ENCODE data around the gene RNU1-1.
"Not testable (repeated sequence)": the region's sequence is repeated elsewhere in the genome, so short reads cannot be mapped to it uniquely, and the experiment has no call there.

Gene RNU1-1

GRCh38 chr1:16514107-16515055 is at the start of gene RNU1-1:
Gene RNU1-1 (minus strand): TSS chr1:16514285.
- Histone ChIP-seq H3K4me3 (peak within 1 kb of the TSS in 6 of 7 experiments; percentile 13 to 30 (median 17)), H3K27ac (peak within 1 kb of the TSS in 20 of 21 experiments; percentile 73 to 100 (median 87))

DNA sequence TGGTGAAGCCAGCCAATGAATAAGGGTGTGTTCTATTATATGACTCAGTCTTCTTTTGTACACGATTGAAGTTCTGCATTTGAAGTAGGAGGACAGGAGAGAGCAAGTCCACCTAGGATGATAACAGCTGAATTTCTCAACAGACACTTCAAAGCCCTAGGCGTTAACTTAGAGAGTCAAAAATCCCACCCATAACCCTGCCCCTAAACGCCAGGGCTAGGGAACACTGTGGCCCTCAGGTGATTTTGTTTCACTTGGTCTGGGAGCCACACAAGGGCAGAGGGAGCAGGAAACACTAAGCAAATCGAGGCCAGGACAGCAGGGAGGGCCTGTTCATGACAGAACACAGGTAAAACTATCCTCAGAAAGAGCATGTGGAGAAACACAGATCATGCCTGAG is 47.0 kb upstream of the RNU1-1 start:
- H3K4me3 ChIP-seq, H3K27ac ChIP-seq: not testable (repeated sequence)

GRCh38 chr1:16560498-16560897 is 46.4 kb upstream of the RNU1-1 start:
- H3K27ac ChIP-seq, H3K4me3 ChIP-seq: not testable (repeated sequence)

DNA sequence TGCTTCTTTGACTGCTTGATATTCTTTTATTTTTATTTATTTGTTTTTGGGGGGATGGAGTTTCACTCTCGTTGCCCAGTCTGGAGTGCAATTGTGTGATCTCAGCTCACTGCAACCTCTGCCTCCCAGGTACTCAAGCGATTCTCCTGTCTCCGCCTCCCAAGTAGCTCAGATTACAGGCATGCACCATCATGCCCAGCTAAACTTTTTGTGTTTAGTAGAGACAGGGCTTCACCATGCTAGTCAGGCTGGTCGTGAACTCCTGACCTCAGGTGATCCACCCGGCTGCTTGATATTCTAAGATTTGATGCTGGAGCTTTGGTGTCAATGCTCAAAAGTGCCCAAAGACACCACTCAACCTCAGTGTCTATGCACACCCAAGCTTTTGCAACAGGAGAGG is 45.6 kb upstream of the RNU1-1 start:
- H3K27ac ChIP-seq, H3K4me3 ChIP-seq: not testable (repeated sequence)

DNA sequence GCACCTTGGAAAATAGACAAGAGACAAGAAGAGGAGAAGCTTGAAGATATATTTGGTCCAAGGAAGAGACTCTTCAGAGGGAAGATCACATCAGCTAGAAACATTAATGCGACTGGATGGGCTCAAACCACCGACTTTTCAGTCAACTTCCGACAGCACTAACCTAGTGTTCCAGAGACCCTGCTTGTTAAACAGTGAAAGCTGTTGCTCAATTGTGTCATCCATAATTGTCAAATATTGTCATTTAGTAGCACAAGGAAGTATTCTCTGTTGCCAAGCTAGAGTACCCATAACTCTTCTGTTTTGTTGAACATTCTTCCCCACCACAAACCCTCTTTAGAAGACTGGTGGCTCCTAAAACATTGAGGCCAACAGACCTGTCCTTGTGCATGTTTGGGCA is 42.9 kb upstream of the RNU1-1 start:
- not testable (repeated sequence) for H3K27ac ChIP-seq

DNA sequence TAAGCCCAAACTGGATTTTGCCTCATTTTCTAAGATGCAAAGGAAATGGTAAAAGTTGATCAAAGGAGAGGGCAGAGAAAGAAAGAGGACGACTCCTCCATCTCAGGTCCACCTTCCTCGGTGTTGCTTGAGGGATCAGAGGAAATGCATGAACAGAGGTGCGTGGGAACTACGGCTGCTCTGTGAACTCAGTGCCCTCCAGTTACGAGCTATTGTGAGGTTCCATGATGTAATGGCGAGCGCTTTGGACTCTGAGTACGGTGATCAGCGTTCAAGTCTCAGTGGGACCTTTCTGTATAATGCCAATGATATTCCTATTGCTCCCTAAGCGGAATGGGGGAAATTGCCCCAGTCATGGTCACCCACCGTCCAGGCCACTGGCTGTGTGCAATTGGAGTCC is 39.2 kb upstream of the RNU1-1 start:
- H3K4me3 ChIP-seq, H3K27ac ChIP-seq: not testable (repeated sequence)

More for the DNA sequence above, 42.9 kb upstream of the RNU1-1 start:
- H3K4me3 ChIP-seq: not testable (repeated sequence)

- H3K4me3 ChIP-seq: not testable (repeated sequence)
Measured at GRCh38 chr1:16550212-16550918, 36.3 kb upstream of the RNU1-1 start.

DNA sequence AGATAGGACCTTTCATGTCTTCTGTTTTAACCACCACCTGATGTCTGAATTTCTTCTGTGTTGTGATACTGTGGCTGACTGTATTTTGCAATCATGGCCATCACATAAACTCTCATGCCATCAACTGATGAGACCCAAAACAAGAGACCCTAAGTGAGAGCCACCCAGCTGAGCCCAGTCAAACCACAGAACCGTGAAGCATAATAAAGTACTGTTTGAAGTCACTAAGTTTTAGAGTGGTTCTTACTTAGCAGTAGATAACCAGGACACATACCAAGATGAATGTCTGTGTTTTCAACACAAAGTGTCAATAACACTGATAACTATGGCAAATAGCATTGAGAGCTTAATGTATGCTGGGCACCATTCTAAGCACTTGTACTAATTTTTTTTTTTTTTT is 35.5 kb upstream of the RNU1-1 start:
- H3K4me3 ChIP-seq, H3K27ac ChIP-seq: not testable (repeated sequence)

More at GRCh38 chr1:16550212-16550918, 36.3 kb upstream of the RNU1-1 start:
- H3K27ac ChIP-seq: not testable (repeated sequence)

DNA sequence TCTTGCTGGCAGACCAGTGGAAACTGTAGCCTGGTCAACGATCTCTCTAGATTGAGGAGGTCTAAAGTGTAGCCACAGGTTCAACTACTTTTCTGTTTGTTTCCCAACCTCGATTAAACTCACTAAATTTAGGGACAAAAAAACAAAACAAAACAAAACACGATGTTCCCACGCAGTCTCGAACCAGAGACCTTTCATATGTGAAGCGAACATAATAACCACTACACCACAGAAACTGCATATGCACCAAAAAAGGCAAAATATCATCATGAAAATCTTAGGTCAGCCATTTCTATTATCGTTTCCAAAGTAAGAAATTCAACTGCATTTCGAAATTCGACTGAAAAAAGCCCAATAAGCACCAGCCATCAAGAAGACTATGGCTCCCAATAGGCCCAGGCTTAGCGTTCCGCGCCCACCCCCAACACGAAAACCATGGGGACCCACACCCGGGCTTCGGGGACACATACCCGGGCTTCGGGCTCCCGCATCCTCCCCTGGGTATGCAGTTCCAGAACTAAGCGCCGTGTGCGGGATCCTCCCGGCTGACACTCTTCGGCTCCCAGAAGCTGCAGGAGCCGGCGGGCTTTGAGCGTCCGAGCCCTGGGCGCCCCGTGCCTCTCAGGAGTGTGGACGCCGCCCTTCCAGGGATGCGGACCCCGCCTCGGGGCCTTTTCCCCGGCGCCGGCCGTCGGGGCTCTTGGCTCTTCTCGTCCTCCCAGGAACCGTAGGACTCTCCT is 33.6 kb upstream of the RNU1-1 start:
- H3K27ac ChIP-seq, H3K4me3 ChIP-seq: not testable (repeated sequence)

DNA sequence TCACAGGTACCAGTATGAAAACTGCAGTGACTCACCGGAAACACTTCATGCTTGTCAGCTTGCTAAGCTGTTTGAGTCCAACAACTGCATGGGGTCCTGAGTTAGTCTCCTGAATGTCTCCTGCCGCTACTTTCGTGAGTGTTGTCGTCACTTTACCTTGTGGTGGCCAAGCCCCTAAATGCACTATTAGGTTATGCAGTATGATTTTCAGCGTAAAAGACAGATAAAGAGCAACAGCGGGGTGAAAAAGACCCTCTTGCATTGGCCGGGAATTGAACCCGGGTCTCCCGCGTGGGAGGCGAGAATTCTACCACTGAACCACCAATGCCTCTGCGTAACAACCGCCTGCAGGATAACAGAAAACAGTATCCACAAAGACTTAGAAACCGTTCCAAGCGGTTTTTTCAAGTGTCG is 31.6 kb upstream of the RNU1-1 start:
- not testable (repeated sequence) for H3K27ac ChIP-seq, H3K4me3 ChIP-seq

DNA sequence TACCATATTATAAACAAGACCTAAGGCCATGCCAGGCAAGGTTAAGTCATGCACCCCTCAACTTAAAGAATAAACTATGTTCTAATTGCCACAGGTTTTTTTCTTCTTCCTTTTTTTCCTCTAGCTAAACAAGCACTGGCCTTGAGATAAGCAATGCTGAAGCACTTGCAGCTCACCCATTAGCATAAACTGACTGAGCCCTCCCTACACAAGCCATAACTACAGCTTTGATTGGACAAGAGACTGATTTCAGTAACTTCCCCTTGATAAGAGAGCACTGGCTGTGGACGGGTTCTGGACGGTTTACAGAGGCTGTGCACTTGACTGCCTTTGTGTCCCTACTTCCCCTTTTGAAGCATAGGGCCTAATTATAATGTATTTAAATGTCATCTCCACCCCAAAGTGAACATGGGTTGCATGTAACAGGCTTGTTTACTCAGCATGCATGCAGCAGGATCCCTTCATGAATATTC is 26.4 kb upstream of the RNU1-1 start:
- not testable (repeated sequence) for H3K4me3 ChIP-seq, H3K27ac ChIP-seq

- H3K27ac ChIP-seq, H3K4me3 ChIP-seq: not testable (repeated sequence)
Measured at GRCh38 chr1:16537528-16537927, 23.4 kb upstream of the RNU1-1 start.

DNA sequence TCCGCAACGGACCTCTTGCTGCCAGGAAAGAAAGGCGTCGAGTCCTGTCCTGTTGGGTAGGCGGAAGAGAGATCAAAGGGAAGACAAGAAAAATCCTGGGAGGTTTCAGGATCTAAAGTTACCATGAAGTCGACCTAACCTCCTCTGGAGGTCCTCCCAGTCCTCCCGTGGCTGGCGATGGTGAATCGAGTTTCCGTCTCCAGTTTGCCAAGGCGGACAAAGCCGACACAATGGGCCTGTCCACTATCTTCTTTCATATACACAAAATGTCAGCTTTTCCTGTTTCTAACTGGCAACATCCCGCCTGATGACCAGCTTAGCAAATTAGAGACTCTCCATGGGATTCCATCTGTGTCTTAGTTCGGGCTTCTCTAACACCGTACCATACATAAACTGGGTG is 22.7 kb upstream of the RNU1-1 start:
- H3K4me3 ChIP-seq, H3K27ac ChIP-seq: not testable (repeated sequence)

DNA sequence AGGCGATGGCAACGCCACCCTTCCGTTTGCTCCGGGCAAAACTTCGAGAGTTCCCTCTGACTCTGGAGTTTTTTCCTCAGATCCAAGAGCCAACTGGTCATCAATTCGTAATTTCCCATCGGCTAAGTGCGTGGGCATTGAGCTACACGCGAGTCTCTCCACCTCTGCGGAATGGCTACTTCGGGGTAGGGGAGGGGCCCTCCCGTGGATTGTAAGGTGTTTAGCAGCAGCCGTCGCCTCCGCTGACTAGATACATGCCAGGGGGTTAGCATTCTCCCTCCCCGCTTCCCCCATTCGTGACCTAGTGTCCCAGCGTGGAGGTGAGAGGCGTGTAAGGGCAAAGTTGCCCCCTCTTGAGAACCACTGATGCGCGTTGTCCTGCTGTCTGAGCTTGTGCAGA is 21.8 kb upstream of the RNU1-1 start:
- not testable (repeated sequence) for H3K4me3 ChIP-seq, H3K27ac ChIP-seq

GRCh38 chr1:16535487-16535886 is 21.4 kb upstream of the RNU1-1 start:
- not testable (repeated sequence) for H3K4me3 ChIP-seq, H3K27ac ChIP-seq

DNA sequence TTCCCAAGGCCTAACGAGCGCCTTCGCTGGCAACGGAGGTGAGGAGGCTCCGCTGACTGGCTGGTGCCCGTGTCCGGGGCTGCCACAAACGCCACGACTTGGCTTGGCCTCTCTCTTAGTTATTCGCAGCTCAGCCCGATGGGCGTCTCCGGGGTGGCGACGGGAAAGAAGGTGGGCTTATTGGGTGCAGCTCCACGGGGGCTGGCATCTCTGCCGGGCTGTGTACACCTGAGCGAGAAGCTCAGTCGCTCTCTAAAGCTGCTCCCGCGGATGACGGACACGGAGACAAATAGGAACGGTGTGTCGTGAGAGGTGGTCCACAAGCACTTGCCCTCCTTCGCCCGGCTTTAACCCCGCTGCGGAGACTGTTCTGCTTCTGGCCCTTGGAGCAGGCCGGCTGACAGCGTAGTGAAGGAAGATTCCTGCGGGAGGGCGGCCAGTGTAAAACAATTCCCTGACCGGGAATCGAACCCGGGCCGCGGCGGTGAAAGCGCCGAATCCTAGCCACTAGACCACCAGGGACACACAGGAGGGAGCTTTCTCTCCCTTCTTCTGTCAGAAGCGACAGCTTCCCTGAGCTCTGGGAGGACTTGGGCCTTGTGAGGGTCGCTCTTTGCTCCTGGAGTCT is 20.9 kb upstream of the RNU1-1 start:
- not testable (repeated sequence) for H3K4me3 ChIP-seq, H3K27ac ChIP-seq

DNA sequence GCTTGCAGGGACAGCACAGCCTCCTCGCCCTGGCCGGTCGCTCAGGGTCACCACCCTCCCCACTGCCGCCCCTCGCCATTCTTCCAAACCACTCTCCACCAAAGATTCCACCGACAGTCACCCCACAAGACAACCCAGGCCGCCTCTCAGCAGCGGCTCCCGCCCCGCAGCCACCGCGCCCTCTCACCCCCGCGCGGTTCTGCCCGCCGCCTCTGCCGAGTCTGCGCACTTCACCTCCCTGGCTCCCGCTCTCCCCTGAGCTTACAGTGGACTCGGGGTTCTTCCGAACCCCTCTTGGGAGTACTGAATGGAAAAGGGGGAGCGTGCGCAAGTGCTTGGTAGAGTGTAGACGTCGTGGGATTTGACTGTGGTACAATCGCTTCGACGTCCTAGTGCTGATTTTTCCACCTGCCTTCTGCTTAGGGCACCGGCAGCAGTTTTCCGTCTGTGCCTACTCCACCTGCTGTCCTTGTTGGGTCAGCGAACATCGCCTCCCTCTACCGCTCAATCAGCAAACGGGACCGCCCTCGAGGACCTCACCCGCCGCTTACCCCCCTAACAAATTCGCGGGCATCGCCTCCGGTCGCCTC is 20.2 kb upstream of the RNU1-1 start:
- not testable (repeated sequence) for H3K4me3 ChIP-seq, H3K27ac ChIP-seq

DNA sequence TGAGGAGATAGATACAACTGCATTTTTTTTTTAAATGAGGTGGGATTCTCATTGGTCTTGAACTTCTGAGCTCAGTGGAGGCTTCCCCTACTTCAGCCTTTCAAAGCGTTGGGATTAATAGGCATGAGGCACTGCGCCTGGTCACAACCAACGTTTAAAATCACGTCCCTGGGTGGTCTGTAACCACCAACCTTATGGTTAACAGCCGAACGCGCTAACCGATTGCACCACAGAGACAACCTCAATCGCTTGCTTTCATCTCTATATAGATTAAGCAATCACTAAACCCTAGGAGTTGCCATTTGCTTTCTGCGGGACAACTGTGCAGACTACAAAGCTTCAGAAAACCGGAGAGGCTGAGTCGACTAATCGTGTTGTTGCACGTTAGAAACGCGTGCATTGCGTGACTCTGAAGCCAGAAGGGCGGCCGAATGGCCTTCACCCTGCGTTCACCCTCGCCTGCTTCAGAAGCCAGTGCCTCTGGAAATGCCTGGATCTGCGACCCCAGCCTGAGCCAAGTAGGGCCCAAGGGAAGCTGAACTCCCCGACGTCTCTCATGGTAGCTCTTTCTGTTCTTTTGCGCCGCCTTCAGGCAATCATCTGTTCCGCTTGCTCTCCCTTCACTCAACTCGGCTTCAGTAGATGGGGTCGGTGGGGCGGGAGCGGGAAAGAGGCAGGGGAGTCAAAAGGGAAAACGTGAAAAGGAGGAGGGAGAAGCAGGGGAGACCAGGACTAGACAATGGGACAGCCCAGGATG is 18.3 kb upstream of the RNU1-1 start:
- not testable (repeated sequence) for H3K4me3 ChIP-seq, H3K27ac ChIP-seq

GRCh38 chr1:16528338-16528737 is 14.3 kb upstream of the RNU1-1 start:
- not testable (repeated sequence) for H3K4me3 ChIP-seq, H3K27ac ChIP-seq
